ENCODE results near the gene FZD7. TPM values are rescaled to one million over a fixed set of nuclear protein-coding genes. Genes with fewer than 3 reads are reported as not detected.

Gene FZD7
- total and polyA plus RNA-seq, 2 of the 8 experiments (the other 6 are each of a cell fraction or from before 2014, with no cell fraction given), result 176 to 246 TPM

- Histone ChIP-seq H3K18ac (ENCODE audit: extremely low read depth, low read length) (peak overlapping the region; percentile 16; the same call in 1 of the 2 replicates), H3K27ac (ENCODE audit: low read depth, low read length) (no peak overlapping the region), H3K79me1 (ENCODE audit: low read depth, low read length) (no peaks in the 10 kb centered on the region), H4K91ac (replicated peaks; ENCODE audit: insufficient read length, low read length) (no peak overlapping the region), H2AFZ (ENCODE audit: low read length) (no peak overlapping the region), H3K4me3 (ENCODE audit: extremely low read depth in 1 of 4, insufficient read depth in 2 of 4, low read depth in 3 of 4, low read length in 4 of 4) (no peak overlapping the region), H2BK12ac (ENCODE audit: low read depth, low read length) (peak overlapping the region; percentile 63; the same call in 1 of the 2 replicates), H4K20me1 (replicated peaks in 1 of 2; ENCODE audit: control insufficient read depth in 1 of 2, insufficient read depth in 2 of 2, low read length in 2 of 2) (no peaks in the 10 kb centered on the region), H3K14ac (ENCODE audit: insufficient read length) (no peak overlapping the region), H3K23me2 (ENCODE audit: low read depth, low read length) (no peaks in the 10 kb centered on the region), H3K56ac (replicated peaks; ENCODE audit: insufficient read length, low read depth, low read length) (no peak overlapping the region), H3K36me3 (ENCODE audit: control insufficient read depth in 2 of 4, insufficient read depth in 4 of 4, low read length in 3 of 4) (no peaks in the 10 kb centered on the region), H4K5ac (ENCODE audit: insufficient read length, low read depth, low read length) (no peak overlapping the region), H2BK5ac (ENCODE audit: low read depth, low read length) (no peak overlapping the region; the same call in 1 of the 2 replicates), H2AK5ac (ENCODE audit: low read depth, low read length) (no peak overlapping the region), H3K79me2 (ENCODE audit: control insufficient read depth in 1 of 2, insufficient read depth in 2 of 2, low read length in 2 of 2) (no peaks in the 10 kb centered on the region), H3K4me2 (ENCODE audit: insufficient read depth in 1 of 2, low read depth in 2 of 2, low read length in 2 of 2) (no peak overlapping the region), H3K4ac (replicated peaks; ENCODE audit: insufficient read length, low read depth, low read length) (peak overlapping the region; percentile 59), H4K8ac (ENCODE audit: extremely low read depth, insufficient read depth, low read length) (no peak overlapping the region), H3K23ac (ENCODE audit: insufficient read length) (no peak overlapping the region), H2BK120ac (replicated peaks; ENCODE audit: low read depth, low read length) (no peak overlapping the region), H3K9me3 (ENCODE audit: insufficient read depth in 2 of 2, low read depth in 1 of 2, low read length in 1 of 2) (no peaks in the 10 kb centered on the region), H3K9ac (replicated peaks in 1 of 4; ENCODE audit: extremely low read depth in 1 of 4, low read depth in 3 of 4, low read length in 3 of 4) (no peak overlapping the region), H2BK15ac (ENCODE audit: low read length) (no peak overlapping the region), H3K27me3 (replicated peaks in 1 of 4; ENCODE audit: control insufficient read depth in 3 of 4, extremely low read depth in 1 of 4, insufficient read depth in 3 of 4, low read length in 3 of 4) (no peaks in the 10 kb centered on the region; a peak in 1 of 7 replicates), H3K4me1 (replicated peaks in 1 of 4; ENCODE audit: control insufficient read depth in 3 of 4, insufficient read depth in 4 of 4, low read length in 3 of 4) (peaks cover 0 to 8% (median 0%) of the 10 kb centered on the region in 4 experiments; a peak in 3 of 7 replicates), H2BK20ac (ENCODE audit: low read length) (no peak overlapping the region)
- POLR2A ChIA-PET (ENCODE audit: partially characterized antibody), result interaction anchor here (1.3 to 1.4 kb wide), 3 partner anchors 22 to 40 kb away, joined by 3 to 4 read pairs (median 3); no protein-coding TSS in a partner anchor
- CTCF ChIA-PET (ENCODE audit: partially characterized antibody), result interaction anchor here (0.7 to 2.0 kb wide), 4 partner anchors 16 to 163 kb away, joined by 3 to 7 read pairs (median 4); no protein-coding TSS in a partner anchor
- 84% methylated on average over 6 of the region's 6 CpGs; no CpG with 5 or more reads in 1 of the 2 experiments for WGBS, 2 experiments (ENCODE audit: extremely low coverage in 1 of 2, insufficient coverage in 1 of 2, insufficient read length in 1 of 2, insufficient replicate concordance in 2 of 2, low coverage in 1 of 2, low lambda C conversion rate in 2 of 2, missing lambda C conversion rate in 1 of 2)
- no peak for TF ChIP-seq CTBP2 (IDR thresholded peaks at IDR 0.05; ENCODE audit: borderline replicate concordance, insufficient read depth, insufficient read length, low read length)
- TF ChIP-seq SP1 (IDR thresholded peaks at IDR 0.05; ENCODE audit: low read depth, low read length), result no peak
- TF ChIP-seq CBX8 (IDR thresholded peaks at IDR 0.05; ENCODE audit: borderline replicate concordance, low read depth, low read length), result no peak
- peak; percentile 41 to 47 for TF ChIP-seq RAD21 (IDR thresholded peaks at IDR 0.05 in 1 of 2, conservative IDR thresholded peaks at IDR 0.05 in 1 of 2; ENCODE audit: low read depth in 2 of 2, low read length in 2 of 2)
- no peak for TF ChIP-seq GABPA (IDR thresholded peaks at IDR 0.05; ENCODE audit: borderline replicate concordance, insufficient read depth, low read length)
- peak in 1 of 3 experiments; percentile 16; a peak in 1 of 4 replicates for TF ChIP-seq CTCF (IDR thresholded peaks at IDR 0.05; ENCODE audit: control extremely low read depth in 1 of 3, insufficient read depth in 1 of 3, low read depth in 1 of 3, low read length in 3 of 3)
- no peak for FAIRE-seq
- no peak for DNase-seq (ENCODE audit: low read depth in 1 of 2, low spot score in 2 of 2)
Measured at GRCh38 chr2:202002381-202002780, 31.3 kb upstream of the FZD7 start.

Measured in H1 (cell line).